HG03095 (cell line): Measurements from ENCODE around the gene ERMARD.

ENCODE experiments used
- ATAC-seq: cut with Tn5 transposase; IDR thresholded peaks from one replicate; pipeline ENCODE4 v1.9.1; 2021; ENCODE audit warnings: moderate library complexity; ENCODE audit not compliant: unreplicated experiment

ERMARD gene

DNA sequence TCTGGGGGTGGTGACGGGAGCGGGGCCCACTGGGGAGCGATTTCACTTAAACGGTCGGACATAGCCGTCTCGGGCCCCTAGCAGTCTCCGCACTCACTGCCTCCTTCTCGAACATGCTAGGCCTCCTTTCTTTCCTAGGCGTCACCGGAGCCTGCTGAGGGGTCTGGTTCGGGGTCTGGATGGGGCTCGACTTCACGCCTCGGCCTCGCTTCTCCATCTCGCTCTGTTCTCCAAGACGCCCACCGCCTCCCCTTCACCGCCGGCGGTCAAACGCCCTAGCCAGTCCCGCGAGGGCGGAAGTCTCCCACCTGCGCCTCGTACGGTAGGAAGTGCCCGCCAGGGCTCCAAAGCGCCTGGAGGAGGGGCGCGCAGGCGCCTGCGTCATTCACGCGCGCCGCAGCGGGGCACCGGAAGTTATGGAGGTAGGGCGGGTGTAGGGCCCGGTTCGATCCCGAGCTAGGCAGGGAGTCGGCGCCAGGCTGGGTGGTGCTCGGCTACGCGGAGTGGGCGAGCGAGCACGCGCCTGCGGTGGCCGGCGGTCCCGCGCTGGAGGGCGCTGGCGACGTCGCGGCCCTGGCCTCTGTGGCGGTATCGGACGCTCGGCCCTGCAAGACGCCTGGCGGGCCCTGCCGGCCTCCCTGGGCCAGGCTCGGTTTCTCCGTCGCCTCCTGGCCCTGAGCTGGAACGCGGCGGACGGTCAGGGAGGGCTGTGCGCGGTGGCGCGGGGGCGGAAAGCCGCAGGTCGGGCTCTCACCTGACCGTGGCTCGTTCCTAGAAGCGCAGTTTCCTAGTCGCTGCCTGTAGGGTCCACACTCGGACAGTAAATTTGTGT, at the start of gene ERMARD, which contains the start of gene DYNLT2:
TSS of gene ERMARD (plus strand) at position 381 of the 832 bp plus-strand sequence. CDS start at position 417, 36 bp downstream.
TSS of gene DYNLT2 (minus strand) at position 331 of the 832 bp plus-strand sequence. CDS start at position 217, 114 bp downstream.
- ATAC-seq: peak; percentile 93

DNA sequence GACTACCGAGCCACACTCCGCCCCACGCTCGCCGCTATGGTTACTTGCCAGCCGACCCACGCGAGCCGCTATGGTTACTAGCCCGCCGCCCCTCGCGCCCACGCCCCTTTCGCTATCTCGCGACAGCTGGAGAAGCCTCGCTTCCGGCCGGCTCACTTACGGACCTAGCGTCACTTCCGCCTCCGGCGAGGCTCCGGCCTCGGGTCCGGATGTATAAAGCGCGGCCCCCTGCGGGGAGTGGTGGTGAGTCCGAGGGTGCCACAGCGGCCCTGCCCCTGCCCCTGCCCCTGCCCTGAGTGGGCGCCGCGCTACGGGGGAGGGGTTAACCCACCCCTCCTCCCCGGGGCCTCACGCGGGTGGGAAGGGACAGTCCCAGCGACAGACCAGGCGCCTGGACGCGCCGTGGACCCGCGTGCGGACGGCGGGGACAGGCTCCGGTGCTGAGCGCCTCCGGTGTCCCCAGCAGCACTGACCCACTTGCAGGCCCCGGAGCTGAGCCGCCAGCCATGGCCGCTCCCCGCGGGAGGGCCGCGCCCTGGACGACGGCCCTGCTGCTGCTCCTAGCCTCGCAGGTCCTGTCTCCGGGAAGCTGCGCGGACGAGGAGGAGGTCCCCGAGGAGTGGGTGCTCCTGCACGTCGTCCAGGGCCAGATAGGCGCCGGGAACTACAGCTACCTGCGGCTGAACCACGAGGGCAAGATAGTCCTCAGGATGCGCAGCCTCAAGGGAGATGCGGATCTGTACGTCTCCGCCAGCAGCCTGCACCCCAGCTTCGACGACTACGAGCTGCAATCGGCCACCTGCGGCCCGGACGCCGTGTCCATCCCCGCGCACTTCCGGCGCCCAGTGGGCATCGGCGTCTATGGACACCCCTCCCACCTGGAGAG, 49.2 kb upstream of the ERMARD start, which contains the start of the genes C6orf120 and WDR27:
TSS of gene C6orf120 (plus strand) at position 173 of the 886 bp plus-strand sequence. CDS start at position 507, 334 bp downstream.
TSS of gene WDR27 (minus strand) at position 76 of the 886 bp plus-strand sequence. CDS start 13,024 bp downstream, outside the sequence.
- ATAC-seq: peak; percentile 93

DNA sequence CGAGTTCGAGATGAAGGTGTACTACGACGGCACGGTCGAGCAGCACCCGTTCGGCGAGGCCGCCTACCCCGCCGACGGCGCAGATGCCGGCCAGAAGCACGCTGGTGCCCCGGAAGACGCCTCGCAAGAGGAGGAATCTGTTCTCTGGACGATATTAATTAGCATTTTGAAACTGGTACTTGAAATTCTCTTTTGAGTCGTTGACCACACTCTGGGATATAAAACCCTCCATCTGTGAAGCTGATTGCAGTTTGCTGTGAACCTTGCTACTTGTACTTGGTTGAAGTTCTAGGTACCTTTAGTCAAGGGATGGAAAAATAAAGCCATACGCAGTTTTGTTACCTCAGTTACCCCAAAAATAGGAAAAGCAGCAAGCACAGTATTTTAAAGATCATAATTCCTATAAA, 48.6 kb upstream of the ERMARD start:
- ATAC-seq: no peak

DNA sequence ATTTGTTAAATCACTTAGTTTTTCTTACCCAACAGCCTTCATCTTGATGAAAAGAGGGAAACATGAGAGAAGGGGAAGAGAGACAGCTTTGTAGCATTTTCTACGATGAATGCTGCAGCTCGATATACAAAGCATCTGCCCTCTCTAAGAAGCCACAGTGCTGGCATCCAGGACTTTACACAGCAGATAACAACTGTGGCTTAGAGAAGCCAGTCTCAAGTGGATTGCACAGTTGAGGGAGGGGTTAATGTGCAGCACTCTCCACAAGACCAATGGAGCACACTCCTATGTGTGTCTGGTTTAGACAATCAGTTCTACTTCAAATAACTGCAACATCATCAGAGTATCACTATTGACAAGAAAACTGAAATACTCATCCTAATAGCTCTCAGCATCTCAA, 43.6 kb upstream of the ERMARD start:
- no peak for ATAC-seq

DNA sequence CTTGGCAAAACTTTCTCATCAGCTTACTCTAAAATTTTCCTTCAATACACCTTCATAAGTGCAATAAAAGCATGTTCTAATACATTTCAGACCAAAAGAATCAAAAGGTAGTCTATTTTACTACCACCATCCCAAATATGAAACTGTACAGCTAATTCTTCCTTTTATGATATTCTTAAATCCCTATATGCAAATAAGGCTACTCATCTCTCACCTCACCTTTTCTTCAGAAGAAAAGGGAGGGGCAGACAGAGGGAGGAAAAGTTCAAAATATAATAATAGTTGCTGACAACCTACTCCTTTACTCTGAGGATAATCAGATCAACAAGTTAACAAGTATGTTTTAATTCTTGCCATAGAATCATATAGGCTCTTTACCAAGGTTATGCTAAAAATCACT, 42.1 kb upstream of the ERMARD start:
- ATAC-seq: no peak

DNA sequence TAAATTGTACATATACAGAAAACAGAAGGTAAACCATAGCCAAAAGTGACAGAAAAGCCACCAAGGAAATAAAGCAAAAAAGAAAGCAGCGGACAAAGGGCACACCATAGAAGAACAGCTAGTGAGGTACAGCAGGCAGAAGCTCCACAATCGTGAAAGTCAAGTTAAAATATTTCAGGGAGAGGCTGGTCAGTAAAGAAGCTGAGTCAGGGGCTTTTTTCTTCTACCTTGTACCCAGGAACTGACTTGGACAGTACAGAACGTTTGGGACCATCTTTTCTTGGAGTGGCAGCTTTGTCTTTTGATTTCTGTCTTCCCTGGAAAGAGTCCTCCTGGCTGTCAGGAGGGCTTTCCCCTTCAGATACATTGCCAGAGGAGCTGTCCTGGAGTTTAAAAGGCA, 41.4 kb upstream of the ERMARD start:
- no peak for ATAC-seq

DNA sequence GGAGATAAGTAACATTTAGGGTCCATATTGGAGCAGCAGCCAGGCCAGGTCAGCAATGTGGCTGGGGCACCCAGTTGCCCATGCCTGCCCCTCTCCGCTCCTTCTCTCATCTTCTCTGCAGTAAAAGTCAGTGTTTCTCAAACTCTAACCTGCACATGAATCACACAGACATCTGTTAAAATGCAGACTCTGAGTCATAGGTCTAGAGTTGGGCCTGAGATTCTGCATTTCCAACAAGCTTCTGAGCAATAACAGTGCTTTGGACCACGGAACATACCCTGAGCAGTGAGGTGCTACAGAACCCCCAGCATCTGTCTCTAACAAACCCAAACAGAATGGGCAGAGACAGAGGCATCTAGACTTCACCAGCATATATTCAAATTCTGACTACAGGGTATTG, 37.2 kb upstream of the ERMARD start:
- ATAC-seq: no peak

DNA sequence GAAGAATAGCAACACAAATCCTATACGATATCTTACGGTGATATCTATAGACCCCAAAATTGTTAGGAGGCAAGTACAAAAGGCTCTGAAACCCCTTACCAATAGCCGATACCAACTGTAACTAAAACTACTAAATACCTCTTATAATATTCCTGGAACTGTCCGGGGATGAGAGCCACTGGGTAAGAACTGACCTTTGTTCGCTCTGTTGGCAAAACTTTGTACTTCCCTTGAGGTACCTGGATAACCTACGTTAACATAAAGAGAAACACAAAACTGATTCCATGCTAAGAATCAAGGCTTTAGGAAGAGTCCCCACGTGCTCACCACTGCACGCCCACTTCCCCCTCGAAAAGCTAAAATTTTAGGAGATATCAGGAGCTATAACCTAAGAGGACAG, 36.8 kb upstream of the ERMARD start:
- ATAC-seq: no peak

DNA sequence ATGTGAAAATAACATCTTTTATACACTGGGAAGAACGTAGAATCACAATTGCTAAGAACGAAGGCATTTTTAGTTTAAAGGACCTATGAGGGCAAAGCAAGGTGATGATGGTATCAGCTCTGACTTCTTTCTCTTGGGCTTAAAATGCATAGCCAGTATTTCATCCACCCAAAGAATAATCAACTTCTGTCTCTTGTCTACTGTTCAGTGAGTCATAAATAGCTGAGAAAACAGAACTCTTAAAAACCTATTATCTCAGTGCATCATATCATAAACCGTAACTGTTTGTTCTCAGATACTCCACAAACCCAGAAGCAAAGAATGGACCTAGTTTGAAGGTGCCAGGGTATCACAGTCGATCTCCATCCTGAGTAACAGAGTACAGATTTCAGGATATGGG, 32.3 kb upstream of the ERMARD start:
- no peak for ATAC-seq

DNA sequence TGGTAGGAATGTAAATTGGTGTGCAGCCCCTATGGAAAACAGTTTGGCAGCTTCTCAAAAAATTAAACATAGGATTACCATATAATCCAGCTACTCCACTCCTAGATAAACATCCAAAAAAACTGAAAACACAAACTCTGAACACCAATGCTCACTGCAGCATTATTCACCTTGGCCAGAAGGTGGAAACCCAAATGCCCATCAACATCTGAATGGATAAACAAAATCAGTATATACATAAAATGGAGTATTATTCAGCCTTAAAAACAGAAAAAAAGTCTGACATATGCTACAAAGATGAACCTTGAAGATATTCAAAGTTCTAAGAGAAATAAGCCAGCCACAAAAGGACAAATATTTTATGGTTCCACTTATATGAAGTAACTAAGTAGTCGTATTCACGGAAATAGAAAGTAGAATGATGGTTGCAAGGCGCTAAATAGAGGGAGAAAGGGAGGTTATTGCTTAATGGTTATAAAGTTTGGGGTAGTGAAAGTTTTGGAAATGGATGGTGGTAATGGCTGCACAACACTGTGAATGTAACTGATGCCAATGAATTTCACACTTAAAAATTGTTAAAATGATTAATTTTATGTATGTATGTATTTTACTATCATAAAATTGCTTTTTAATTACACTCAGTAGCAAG, 31.1 kb upstream of the ERMARD start:
- no peak for ATAC-seq

DNA sequence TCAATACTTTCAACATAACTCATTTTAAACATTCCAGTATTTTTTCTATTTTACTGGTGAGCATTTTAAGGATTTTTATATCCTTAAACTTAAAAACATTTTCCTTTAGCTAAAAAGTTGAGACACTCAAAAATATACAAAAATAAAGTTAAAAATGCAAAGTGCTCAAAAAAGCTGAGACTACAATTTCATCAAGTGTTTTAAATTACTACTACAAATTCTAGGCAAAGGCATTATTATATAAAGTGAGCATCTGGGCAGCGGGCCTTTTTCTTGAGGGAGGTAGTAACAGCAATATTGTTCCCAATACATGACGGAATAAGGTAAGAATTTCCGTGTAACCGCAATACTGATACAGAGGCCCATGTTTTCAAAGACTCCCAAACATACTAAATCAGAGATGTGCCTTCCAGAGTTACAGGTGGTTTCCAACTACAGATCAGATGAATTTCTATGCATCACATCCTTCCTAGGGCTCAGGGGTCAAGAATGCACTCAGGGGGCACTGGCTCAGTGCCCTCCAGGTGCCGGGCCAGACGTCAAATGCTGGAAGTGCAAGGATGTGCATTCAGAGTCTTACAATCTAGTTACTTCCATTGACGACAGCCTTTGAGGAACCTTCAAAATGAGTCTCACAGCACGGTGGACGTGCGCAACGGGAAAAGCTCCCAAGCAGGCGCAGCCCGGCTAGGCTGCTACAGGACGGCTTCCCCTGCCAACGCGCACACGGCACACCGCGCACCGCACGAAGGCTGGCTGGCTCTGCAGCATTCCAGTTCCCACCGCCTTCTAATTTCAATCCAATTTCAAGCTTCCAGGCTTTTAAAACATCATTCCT, 28.8 kb upstream of the ERMARD start:
- ATAC-seq: peak; percentile 19

DNA sequence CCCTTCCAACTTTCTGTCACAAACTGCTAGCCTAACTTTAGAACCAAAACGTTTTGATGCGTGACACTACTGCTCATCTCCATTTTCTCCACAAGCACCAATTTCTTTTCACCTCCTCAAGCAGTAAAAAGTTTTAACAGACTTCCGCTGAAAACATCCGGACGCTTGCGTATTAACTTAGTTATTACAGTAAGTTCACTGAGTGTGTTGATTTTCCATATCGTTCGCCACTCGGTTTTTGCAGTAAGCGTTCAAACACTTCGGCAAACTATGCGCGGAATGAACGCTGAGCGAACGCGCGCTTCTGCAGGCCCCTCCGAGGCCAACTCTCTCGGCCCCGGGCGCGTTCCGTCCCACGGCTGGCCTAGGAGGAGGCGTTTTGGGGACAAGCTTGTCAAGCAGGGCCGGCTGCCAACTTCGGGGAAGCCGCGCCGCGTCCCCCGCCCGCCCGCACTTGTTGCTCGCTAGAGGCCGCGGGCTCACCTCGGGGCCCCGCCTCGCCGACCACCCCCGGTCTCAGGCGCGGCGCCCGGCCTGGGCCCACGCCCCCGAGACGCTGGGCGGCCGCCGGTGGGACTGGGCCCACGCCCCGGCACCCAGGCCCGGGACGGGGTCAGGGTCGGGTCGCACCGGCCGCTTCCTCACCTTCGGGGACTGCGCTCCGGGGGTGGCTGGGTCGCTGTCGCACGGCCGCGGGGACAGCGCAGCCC, 28.1 kb upstream of the ERMARD start:
- peak; percentile 39 for ATAC-seq

DNA sequence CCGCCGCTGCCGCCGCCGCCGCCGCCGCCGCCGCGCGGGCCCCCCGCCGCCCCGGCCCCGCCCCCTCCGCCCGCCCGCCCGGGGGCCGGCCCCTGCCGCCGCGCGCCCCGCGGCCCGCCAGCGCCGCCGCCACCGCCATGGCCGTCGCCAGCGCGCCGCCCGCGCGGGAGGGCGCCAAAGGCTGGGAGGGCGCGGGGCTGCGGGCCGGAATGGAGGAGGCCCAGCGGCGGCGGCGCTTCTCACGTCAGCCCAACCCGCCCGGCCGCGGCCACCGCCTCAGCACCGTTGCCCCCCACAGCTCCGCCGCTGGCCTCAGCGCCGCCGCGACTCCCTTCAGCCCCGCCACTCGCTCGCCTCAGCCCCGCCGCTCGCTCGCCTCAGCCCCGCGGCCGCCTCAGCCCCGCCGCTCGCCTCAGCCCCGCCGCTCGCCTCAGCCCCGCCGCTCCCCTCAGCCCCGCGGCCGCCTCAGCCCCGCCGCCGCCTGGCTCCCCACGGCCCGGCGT, 27.4 kb upstream of the ERMARD start:
- peak; percentile 40 for ATAC-seq

DNA sequence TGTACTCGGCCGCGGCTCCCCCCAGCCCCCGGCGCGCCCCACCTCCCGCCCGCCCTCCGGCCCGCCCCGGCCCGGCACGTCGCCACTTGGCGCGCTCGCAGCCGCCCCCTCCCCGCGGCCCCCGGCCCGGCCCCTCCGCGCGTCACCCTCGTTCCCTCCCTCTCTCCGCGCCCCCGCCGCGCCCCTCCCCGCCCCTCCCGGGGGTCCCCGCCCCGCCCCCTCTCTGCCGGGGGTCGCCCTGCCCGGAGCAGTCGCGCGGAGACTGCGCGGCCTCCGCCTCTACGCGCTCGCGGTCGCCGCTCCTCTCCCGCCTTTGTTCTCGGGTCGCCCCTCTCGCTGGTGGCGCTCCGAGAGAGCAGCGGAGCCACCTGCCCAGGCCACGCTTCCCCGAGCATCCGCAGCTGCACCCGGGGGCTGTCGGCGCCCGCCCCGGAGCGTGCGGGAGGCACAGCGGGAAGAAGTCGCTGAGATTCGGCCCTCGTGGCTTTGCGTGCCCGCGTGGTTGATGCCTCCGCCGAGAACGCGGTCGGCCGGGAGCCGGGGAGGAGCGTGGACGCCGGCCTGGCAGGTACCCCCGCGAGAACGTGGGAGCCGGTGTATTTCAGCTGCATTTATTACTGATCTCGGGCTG, 26.8 kb upstream of the ERMARD start, which contains the start of gene PHF10:
TSS of gene PHF10 (minus strand) at position 7 of the 631 bp plus-strand sequence. CDS start 569 bp downstream, outside the sequence.
- ATAC-seq: peak; percentile 42

DNA sequence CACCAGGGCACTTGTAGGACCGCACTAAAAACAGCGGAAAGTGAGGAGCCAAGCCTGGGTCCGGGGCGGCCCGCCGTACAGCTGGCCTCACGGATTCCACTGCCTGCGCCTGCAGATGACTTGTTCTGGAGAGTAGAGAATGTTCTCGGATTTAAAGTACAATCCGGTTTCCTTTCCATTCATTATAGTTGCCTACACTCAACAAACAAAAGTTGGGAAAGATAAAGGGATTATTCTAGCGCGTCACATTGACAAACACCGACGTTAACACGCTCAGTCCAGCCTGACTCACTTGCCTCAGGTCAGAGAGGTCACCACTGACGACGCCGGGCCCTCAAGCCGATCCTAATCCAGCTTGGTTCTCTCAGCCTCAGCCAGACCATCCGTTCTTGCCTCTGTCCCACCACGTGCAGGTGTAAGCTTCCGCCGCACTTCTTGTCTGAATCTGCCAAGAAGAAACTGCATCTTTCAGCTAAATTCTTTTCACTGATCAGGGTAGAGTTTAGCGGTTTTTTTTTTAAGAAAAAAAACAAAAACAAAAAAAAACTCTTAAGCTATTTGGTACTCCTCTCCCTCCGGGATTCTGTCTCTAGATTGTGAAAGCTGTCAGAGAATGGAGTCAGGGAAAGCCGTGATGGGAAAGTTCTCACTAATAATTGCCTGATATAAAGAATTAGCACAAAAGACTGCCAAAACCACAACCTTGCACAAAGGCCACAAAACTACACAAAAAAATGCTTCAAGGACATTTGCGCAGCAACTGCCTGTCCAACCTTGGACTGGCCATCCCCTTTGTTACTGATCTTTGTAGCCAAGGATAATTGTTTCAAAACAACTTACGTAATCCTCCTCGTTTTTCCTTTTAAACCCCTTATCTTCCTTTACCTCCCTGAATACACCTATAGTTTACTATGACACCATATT, 26.0 kb upstream of the ERMARD start:
- ATAC-seq: peak; percentile 18

DNA sequence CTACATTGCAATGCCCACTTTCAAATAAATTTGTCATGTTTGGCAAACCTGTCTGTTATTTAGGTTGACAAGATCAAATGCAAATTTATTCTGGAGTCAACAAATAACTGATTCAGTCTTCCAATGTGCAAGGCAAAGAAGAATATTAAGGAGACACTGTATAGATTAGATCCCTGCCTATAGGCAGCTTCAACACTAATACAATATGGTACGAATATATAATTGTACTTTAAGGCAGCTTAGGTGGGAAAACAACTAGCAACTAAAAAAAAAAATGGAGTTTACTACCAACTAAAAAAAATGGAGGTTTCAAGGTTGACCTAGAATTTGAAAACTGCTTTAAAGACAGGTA, 25.4 kb upstream of the ERMARD start:
- no peak for ATAC-seq

DNA sequence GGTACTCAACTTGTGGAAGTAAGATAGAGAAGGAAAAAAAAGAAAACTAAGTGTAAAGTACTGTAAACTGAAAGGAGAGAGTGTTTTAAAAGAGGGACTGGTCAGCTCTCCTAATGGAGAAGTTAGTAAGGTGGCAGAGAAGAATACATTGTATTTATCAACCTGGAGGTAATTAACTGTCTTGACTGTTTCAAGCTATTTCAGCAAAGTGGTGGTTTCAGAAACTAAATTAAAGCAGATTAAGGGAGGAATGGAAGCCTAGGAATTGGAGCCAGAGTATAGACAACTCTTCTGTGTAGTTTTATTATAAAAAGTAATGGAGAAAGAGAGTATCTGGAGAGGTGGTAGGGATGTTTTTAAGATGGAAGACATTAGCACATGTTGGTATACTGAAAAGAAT, 24.5 kb upstream of the ERMARD start:
- ATAC-seq: no peak

DNA sequence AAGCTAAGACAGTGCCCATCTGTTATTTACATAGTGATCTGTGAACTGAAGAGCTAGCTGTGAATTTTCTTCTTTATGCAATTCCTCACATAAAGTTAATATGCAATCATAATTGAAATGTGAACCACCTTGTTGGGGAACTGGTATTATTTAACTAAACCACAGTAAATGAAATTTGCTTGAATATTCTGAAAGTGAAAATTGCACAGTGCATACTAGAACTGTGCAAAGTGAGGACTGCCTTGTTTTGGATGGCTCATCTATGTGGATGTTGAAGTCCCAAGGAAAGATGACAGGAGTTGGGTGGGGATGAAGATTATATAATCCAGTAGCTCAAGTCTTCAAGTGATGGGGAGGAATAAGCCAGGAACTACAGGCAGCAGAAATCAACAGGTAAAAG, 21.5 kb upstream of the ERMARD start:
- no peak for ATAC-seq
